Raji (cell line): Measurements from ENCODE around the gene CHST12.

ENCODE experiments used
- POLR2A ChIP-seq: IDR thresholded peaks from 2 replicates; pipeline ENCODE4 v1.6.1; 2011; ENCODE audit warnings: low read depth, low read length, control low read depth; ENCODE audit not compliant: insufficient read depth

Gene CHST12

GRCh38 chr7:2477447-2478398, 74.3 kb downstream of the CHST12 start:
- no peak for TF ChIP-seq POLR2A

GRCh38 chr7:2478399-2478785, 75.0 kb downstream of the CHST12 start:
- no peak for TF ChIP-seq POLR2A

- no peak for TF ChIP-seq POLR2A
Observed at GRCh38 chr7:2478800-2479199, 75.4 kb downstream of the CHST12 start.

- no peak for TF ChIP-seq POLR2A
Observed at GRCh38 chr7:2479276-2480069, 76.1 kb downstream of the CHST12 start.

GRCh38 chr7:2480070-2480408, 76.6 kb downstream of the CHST12 start:
- TF ChIP-seq POLR2A: no peak

- TF ChIP-seq POLR2A: no peak
Observed at GRCh38 chr7:2481195-2481594, 77.8 kb downstream of the CHST12 start.

- TF ChIP-seq POLR2A: no peak
Observed at GRCh38 chr7:2482725-2483451, 79.5 kb downstream of the CHST12 start.

GRCh38 chr7:2483494-2483893, 80.1 kb downstream of the CHST12 start:
- no peak for TF ChIP-seq POLR2A

GRCh38 chr7:2484868-2485267, 81.5 kb downstream of the CHST12 start:
- no peak for TF ChIP-seq POLR2A

GRCh38 chr7:2487586-2488271, 84.3 kb downstream of the CHST12 start:
- TF ChIP-seq POLR2A: no peak

- no peak for TF ChIP-seq POLR2A
Observed at GRCh38 chr7:2488272-2488645, 84.8 kb downstream of the CHST12 start.

- no peak for TF ChIP-seq POLR2A
Observed at GRCh38 chr7:2488681-2489080, 85.3 kb downstream of the CHST12 start.

- no peak for TF ChIP-seq POLR2A
Observed at GRCh38 chr7:2490181-2490651, 86.8 kb downstream of the CHST12 start.

GRCh38 chr7:2492038-2492437, 88.6 kb downstream of the CHST12 start:
- no peak for TF ChIP-seq POLR2A
